ENCODE results near the gene ABCC6. TPM values are rescaled to one million over a fixed set of nuclear protein-coding genes. Genes with fewer than 3 reads are reported as not detected.
"Not testable (repeated sequence)": the region's sequence is repeated elsewhere in the genome, so short reads cannot be mapped to it uniquely, and the experiment has no call there.

The ABCC6 gene
- total and polyA plus RNA-seq, 8 donors, result 4.1 to 95.6 (median 11.5) TPM

- H3K4me1 ChIP-seq; H3K27ac ChIP-seq; H3K4me3 ChIP-seq; intact Hi-C loops (cut with DNase I; ENCODE audit: low total_unique reads); H3K9me3 ChIP-seq; DNase-seq; H3K27me3 ChIP-seq: not testable (repeated sequence)
- 14 to 83% (median 47%) methylated on average over 1 to 2 of the region's 2 CpGs for WGBS, 5 donors
- peak in 1 of 7 experiments; percentile 23 for TF ChIP-seq CTCF (IDR thresholded peaks at IDR 0.05)
- peaks cover 0 to 16% (median 8%) of the 10 kb centered on the region in 4 donors for H3K36me3 ChIP-seq
These were observed 34.1 kb upstream of the ABCC6 start for GRCh38 chr16:16257301-16257923.

- H3K27me3 ChIP-seq; H3K27ac ChIP-seq; DNase-seq; H3K4me1 ChIP-seq; intact Hi-C loops (cut with DNase I; ENCODE audit: low total_unique reads); H3K9me3 ChIP-seq; H3K4me3 ChIP-seq: not testable (repeated sequence)
- WGBS, 5 donors, result no CpG with 5 or more reads among the region's 5 CpGs
- peaks cover 0 to 12% (median 6%) of the 10 kb centered on the region in 4 donors for H3K36me3 ChIP-seq
These were observed 29.1 kb upstream of the ABCC6 start for GRCh38 chr16:16252377-16252776.

- H3K36me3 ChIP-seq; H3K4me1 ChIP-seq; intact Hi-C loops (cut with DNase I; ENCODE audit: low total_unique reads); DNase-seq; H3K9me3 ChIP-seq; H3K27me3 ChIP-seq; H3K4me3 ChIP-seq: not testable (repeated sequence)
- 34 to 46% (median 39%) methylated on average over 3 to 4 of the region's 7 CpGs for WGBS, 5 donors
- H3K27ac ChIP-seq, result peak overlapping the region in 1 of 5 donors; percentile 56
These were observed 26.5 kb upstream of the ABCC6 start for GRCh38 chr16:16249621-16250330.

- H3K36me3 ChIP-seq; intact Hi-C loops (cut with DNase I; ENCODE audit: low total_unique reads); H3K4me3 ChIP-seq; H3K9me3 ChIP-seq; DNase-seq; H3K27me3 ChIP-seq; H3K4me1 ChIP-seq; H3K27ac ChIP-seq: not testable (repeated sequence)
- WGBS, 5 donors, result no CpG with 5 or more reads among the region's 3 CpGs
These were observed 24.1 kb upstream of the ABCC6 start for GRCh38 chr16:16247439-16247838.

GRCh38 chr16:16246578-16247262, 23.4 kb upstream of the ABCC6 start:
- H3K4me1 ChIP-seq; H3K27me3 ChIP-seq; H3K4me3 ChIP-seq; H3K27ac ChIP-seq; H3K9me3 ChIP-seq; DNase-seq; H3K36me3 ChIP-seq; intact Hi-C loops (cut with DNase I; ENCODE audit: low total_unique reads): not testable (repeated sequence)
- 36 to 87% (median 60%) methylated on average over 1 to 5 of the region's 8 CpGs; no CpG with 5 or more reads in 1 of the 5 donors for WGBS, 5 donors

- H3K36me3 ChIP-seq; H3K4me1 ChIP-seq; intact Hi-C loops (cut with DNase I; ENCODE audit: low total_unique reads); H3K27ac ChIP-seq; H3K4me3 ChIP-seq; DNase-seq; H3K9me3 ChIP-seq; H3K27me3 ChIP-seq: not testable (repeated sequence)
- WGBS, 5 donors, result 91 to 100% (median 94%) methylated on average over 5 to 10 of the region's 11 CpGs
These were observed 20.6 kb upstream of the ABCC6 start for GRCh38 chr16:16243886-16244285.

- H3K9me3 ChIP-seq; H3K27me3 ChIP-seq; DNase-seq; intact Hi-C loops (cut with DNase I; ENCODE audit: low total_unique reads); H3K4me1 ChIP-seq; H3K4me3 ChIP-seq; H3K27ac ChIP-seq: not testable (repeated sequence)
- H3K36me3 ChIP-seq, result peaks cover 0 to 17% (median 7%) of the 10 kb centered on the region in 4 donors
- WGBS, 5 donors, result 70 to 80% (median 77%) methylated on average over 2 to 4 of the region's 4 CpGs
These were observed 17.4 kb upstream of the ABCC6 start for GRCh38 chr16:16240667-16241066.

GRCh38 chr16:16237738-16238137, 14.4 kb upstream of the ABCC6 start:
- H3K4me3 ChIP-seq; H3K27ac ChIP-seq; intact Hi-C loops (cut with DNase I; ENCODE audit: low total_unique reads); DNase-seq; H3K9me3 ChIP-seq; H3K27me3 ChIP-seq; H3K4me1 ChIP-seq: not testable (repeated sequence)
- 80 to 94% (median 91%) methylated on average over 2 to 5 of the region's 5 CpGs for WGBS, 5 donors
- peaks cover 0 to 13% (median 5%) of the 10 kb centered on the region in 4 donors for H3K36me3 ChIP-seq

GRCh38 chr16:16237071-16237470, 13.8 kb upstream of the ABCC6 start:
- Histone ChIP-seq H3K27ac (peak overlapping the region in 1 of 5 donors; percentile 27), H3K36me3 (peaks cover 0 to 13% (median 5%) of the 10 kb centered on the region in 4 donors)
- H3K4me1 ChIP-seq; intact Hi-C loops (cut with DNase I; ENCODE audit: low total_unique reads); H3K9me3 ChIP-seq; H3K27me3 ChIP-seq; DNase-seq; H3K4me3 ChIP-seq: not testable (repeated sequence)
- 65 to 75% (median 71%) methylated on average over 1 to 6 of the region's 6 CpGs for WGBS, 5 donors

- H3K36me3 ChIP-seq; H3K27ac ChIP-seq; H3K9me3 ChIP-seq; H3K4me1 ChIP-seq; intact Hi-C loops (cut with DNase I; ENCODE audit: low total_unique reads); H3K27me3 ChIP-seq; DNase-seq: not testable (repeated sequence)
- WGBS, 5 donors, result no CpG with 5 or more reads among the region's 39 CpGs
- peak overlapping the region; percentile 19 to 39 (median 24) for H3K4me3 ChIP-seq
These were observed 9.4 kb upstream of the ABCC6 start for GRCh38 chr16:16232692-16233061.
